Gastrocnemius medialis (tissue), 4 donors: Measurements from ENCODE around the gene MGAT4C.

Experiments used
- POLR2A ChIP-seq, 2 donors: fragments of 450-650 bp; IDR thresholded peaks; one replicate each; pipeline ENCODE4 v1.6.1; 2017; ENCODE audit warnings: antibody characterized with exemption in 2 of 2, mild to moderate bottlenecking in 2 of 2, moderate library complexity in 2 of 2
- TF ChIP-seq, protein P1 (sequence below), 5 experiments: fragments of 450-650 bp in 3 of 5; fragments of 200-600 bp in 2 of 5; sonication (generic) in 2 of 5; IDR thresholded peaks in 4 of 5; conservative IDR thresholded peaks in 1 of 5; 1 replicate in 4 of 5; 2 replicates in 1 of 5; pipeline ENCODE4 v1.5.1; 2016 to 2019; ENCODE audit warnings: antibody characterized with exemption in 5 of 5, mild to moderate bottlenecking in 3 of 5, moderate library complexity in 3 of 5

DNA sequence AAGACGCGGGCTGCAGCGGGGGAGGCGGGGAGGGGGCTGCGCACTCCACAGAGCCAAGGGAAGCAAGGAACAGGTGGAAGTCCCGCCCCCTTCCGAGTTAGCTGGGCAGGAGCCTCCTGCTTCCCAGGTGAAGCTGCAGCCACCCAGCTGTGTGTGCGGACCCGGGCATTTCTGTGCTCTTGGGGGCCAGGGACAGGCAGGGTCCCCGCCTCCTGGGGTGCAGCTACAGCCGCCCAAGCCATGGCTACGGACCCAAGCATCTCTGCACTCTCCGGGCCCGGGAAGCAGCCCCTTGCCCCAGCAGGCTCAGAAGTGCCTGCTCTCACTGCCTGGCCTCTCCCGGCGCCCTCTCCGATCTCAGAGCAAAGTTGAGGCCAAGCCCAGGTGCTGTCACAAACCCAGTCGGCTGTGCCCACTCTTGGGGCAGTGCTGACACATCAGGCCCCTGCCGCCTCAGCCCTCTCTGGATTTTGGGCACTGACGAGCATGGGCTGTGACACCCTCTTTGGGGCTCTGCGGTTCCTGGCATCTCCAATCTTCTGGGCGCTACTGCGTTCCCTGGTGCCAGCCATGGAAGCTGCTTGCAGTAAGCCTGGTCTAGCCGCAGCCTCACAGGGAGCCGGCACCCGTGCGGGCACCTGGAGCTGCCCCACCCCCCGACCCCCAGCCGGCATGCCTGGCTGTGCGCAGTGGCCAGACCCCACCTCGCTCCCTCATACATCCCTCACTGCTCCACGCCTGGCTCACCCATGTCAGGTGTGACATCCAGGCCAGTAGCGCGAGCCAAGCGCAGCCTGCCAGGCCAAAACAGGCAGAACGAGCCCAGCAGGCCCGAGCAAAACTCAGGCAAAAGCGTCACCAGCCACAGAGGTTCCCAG lies 8.5 kb upstream of the MGAT4C start:
- TF ChIP-seq, protein P1, sequence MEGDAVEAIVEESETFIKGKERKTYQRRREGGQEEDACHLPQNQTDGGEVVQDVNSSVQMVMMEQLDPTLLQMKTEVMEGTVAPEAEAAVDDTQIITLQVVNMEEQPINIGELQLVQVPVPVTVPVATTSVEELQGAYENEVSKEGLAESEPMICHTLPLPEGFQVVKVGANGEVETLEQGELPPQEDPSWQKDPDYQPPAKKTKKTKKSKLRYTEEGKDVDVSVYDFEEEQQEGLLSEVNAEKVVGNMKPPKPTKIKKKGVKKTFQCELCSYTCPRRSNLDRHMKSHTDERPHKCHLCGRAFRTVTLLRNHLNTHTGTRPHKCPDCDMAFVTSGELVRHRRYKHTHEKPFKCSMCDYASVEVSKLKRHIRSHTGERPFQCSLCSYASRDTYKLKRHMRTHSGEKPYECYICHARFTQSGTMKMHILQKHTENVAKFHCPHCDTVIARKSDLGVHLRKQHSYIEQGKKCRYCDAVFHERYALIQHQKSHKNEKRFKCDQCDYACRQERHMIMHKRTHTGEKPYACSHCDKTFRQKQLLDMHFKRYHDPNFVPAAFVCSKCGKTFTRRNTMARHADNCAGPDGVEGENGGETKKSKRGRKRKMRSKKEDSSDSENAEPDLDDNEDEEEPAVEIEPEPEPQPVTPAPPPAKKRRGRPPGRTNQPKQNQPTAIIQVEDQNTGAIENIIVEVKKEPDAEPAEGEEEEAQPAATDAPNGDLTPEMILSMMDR (IDR thresholded peaks at IDR 0.05 in 4 of 5, conservative IDR thresholded peaks at IDR 0.05 in 1 of 5), result no peak
- TF ChIP-seq POLR2A (IDR thresholded peaks at IDR 0.05), result no peak
